Measurements from ENCODE around the gene CIDEA.

DNA sequence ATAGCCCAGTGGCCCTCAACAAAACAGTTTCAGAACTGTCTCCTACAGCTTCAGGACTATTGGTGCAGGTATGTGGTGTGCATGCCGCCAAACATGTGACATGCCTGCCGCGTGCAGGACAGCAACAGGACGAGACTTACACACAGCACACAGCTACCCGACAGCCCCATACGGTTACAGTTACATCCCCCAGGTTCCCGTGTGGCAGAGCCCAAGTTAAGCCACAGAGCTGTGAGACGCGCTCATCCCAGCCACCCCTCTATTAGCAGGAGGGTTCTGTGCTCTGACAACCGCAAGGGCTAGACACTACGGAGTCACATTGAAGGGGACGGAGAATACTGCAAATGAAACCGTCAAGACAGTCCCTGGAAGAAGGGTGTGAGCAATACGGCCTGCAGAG lies 37.5 kb downstream of the CIDEA start:
- TF ChIP-seq, protein P1, sequence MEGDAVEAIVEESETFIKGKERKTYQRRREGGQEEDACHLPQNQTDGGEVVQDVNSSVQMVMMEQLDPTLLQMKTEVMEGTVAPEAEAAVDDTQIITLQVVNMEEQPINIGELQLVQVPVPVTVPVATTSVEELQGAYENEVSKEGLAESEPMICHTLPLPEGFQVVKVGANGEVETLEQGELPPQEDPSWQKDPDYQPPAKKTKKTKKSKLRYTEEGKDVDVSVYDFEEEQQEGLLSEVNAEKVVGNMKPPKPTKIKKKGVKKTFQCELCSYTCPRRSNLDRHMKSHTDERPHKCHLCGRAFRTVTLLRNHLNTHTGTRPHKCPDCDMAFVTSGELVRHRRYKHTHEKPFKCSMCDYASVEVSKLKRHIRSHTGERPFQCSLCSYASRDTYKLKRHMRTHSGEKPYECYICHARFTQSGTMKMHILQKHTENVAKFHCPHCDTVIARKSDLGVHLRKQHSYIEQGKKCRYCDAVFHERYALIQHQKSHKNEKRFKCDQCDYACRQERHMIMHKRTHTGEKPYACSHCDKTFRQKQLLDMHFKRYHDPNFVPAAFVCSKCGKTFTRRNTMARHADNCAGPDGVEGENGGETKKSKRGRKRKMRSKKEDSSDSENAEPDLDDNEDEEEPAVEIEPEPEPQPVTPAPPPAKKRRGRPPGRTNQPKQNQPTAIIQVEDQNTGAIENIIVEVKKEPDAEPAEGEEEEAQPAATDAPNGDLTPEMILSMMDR (IDR thresholded peaks at IDR 0.05), result no peak
- TF ChIP-seq ZFX (IDR thresholded peaks at IDR 0.05; ENCODE audit: borderline replicate concordance), result no peak
